Tibial nerve (tissue), 4 donors: Measurements from ENCODE around the gene SOX14.

ENCODE experiments used
- CTCF ChIP-seq, 5 experiments: fragments of 200-600 bp in 3 of 5; fragments of 450-650 bp in 2 of 5; sonication (generic) in 3 of 5; IDR thresholded peaks; one replicate each; pipeline ENCODE4 v1.5.1; 2016 to 2019; ENCODE audit warnings: antibody characterized with exemption in 5 of 5, mild to moderate bottlenecking in 3 of 5, moderate library complexity in 2 of 5
- EP300 ChIP-seq, 2 donors: sonication (generic); formaldehyde crosslinking; IDR thresholded peaks; one replicate each; pipeline ENCODE4 v1.6.1; 2017; ENCODE audit warnings: antibody characterized with exemption in 2 of 2, mild to moderate bottlenecking in 1 of 2
- POLR2A ChIP-seq, 2 donors: fragments of 450-650 bp; IDR thresholded peaks; one replicate each; pipeline ENCODE4 v1.6.1; 2017; ENCODE audit warnings: antibody characterized with exemption in 2 of 2, mild to moderate bottlenecking in 2 of 2, moderate library complexity in 2 of 2

GRCh38 chr3:137809509-137809908 is 45.4 kb downstream of the SOX14 start:
- TF ChIP-seq CTCF (IDR thresholded peaks at IDR 0.05) (no peak), POLR2A (IDR thresholded peaks at IDR 0.05) (no peak), EP300 (IDR thresholded peaks at IDR 0.05) (no peak)
